GM19240 (cell line): ENCODE measurements around the gene TAF5L.
"Not testable (repeated sequence)": the region's sequence is repeated elsewhere in the genome, so short reads cannot be mapped to it uniquely, and the experiment has no call there.

ENCODE experiments used
- DNase-seq: peaks from one replicate; pipeline ENCODE4 v3.0.0; 2011; ENCODE audit warnings: low spot score; ENCODE audit not compliant: insufficient read length

The TAF5L gene

DNA sequence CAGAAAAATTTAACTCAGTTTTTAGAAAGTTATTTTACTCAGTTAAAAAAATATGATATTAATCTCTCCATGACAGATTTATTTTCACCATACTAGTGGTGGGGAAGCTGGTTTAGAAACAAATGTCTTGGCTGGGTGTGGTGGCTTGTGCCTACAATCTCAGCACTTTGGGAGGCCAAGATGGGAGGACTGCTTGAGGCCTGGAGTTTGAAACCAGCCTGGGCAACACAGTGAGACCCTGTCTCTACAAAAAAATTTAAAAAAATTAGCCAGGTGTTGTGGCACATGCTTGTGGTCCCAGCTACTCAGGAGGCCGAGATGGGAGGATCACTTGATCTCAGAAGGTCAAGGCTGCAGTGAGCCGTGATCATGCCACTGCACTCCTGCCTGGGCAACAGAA lies 17.3 kb downstream of the TAF5L start:
- no peak for DNase-seq

DNA sequence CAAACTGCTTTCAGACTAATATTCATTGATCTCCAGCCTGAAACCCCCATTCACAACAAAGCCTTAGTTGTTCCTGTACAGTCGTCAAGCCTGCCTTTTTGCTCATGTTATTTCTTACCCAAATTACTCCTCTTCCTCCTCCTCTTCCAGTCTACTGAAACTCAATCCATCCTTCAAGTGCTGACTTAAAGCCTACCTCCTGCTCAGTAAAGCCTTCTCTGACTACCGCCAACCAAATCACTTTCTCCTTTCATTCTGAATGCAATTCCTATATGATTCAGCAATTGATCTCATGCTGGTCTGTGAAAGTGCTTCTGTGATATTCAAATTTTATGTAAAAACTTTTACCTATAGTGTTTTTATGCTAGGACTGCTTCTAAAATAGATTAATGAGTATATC lies 18.6 kb downstream of the TAF5L start:
- no peak for DNase-seq

DNA sequence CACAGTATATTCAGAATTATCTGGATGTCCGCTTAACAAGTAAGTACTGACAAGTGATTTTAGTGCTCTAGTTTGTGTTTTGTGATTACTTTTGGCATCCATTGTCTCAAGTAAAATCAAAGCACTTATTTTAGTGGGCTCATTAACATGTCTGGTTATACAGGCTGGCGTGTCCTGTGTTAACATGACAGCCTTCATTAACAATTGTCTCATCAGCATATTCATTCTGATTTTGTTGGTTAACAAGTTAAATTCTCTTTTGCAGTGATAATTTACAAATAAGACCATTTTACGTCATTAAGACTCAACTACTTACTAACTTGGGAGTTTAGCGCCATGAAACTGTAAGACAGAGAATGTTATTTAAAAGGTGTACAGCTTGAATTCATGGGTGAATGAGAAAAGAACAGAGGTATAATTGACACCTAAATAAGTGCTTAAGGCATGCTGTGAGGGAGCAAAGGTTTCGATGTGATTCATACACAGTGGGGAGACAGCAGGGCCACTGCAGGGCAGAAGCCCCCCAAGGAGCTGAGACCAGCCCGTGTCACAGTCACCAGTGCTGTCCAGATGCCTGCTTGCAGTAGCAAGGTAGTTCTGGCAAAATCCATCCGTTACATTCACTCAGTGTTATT lies 22.4 kb downstream of the TAF5L start:
- DNase-seq, result no peak

DNA sequence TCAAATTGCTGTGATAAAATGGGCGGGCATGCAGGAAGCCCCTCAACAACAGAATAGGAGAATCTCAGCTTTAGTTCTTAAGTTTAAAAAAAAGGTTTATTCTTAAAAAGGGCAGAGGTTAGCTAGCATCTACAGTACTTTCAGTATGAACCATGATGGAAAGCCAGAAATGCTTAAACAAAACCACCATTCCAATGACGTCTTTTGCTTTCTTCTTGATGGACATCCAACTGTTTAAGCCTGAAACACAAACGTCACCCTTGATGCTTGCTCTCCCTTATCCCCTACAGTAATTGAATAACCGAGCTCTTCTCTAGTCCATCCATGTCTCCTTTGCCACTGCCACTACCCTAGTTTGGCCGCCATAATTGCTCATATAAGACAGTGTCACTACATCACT lies 25.7 kb downstream of the TAF5L start:
- DNase-seq, result no peak

DNA sequence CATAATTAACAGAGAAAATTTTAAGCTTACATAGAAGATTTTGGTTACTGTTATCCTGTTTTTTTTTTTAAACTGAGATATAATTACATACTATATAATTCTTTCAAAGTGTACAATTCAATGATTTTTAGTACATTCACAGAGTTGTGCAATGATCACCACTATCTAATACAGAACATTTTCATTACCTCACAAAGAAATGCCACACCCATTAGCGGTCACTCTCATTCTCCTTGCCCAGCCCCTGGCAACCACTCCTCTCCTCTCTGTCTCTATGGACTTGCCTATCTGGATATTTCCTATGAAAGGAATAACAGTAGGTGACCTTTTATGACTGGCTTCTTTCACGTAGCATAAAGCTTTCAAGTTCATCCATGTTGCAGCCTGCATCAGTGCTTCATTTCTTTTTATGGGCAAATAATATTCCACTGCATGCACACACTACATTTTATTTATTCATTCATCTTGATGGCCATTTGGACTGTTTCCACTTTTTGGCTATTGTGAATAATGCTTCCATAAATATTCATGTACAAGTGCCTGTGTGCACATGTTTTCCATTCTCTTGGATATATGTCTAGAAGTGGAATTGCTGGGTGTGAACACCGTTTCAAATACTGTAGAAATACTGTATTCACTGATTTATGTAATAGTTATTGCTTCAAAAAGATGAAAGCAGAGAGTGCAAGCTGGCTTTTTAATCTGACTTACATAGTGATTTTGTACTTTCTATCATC lies 26.5 kb downstream of the TAF5L start:
- DNase-seq, result no peak

DNA sequence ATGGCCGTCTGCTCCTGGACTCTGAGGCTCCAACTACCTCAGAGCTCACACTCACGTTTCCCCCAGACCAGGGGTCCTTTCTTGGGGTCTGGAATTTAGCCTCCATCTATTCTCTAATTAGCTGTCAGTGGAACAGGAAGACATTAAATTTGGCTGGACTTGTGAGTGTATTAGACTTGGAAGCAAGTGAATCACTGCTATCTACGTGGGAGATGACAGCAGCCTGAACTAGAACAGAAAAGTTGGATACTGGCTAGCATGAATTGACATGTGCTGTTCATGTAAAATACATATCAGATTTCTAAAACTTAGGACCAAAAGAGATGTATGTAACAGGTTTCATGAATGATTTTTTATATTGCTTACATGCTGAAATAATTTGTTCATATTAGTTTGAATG lies 28.0 kb downstream of the TAF5L start:
- DNase-seq, result no peak

DNA sequence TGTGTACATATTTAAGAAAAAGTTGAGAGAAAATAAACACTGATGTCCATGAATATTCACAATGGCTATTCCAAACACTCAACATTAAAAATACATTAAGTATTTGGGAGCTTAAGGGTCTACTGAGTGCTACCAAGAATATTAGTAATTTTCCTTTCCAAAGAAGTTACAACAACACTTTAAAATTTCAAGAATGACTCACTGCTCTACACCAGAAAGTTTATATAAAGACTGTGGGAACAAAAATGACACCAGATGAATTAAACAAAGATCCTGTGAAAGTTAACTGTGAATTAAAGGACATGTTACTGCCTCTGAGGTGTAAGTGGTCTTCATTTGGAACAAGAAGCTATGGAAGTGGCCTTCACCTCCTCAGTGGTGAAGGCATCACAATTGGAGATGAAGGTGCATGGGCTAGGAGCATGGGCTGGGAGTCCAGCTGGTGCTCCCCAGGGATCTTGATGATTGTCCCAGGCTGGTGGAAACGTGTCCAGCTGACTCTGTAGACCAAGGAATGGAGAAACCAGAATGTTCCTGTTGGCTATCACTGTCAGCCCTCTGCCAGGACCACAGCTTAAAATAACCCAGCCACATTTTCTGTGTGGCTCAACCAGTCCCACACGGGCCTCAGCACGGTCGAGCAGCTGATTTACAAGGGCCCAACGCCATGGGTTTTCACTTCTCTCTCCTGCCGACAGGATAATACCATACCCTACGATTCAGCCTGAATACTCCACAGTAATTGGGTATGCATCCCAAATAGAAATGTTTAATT lies 28.8 kb downstream of the TAF5L start:
- DNase-seq, result no peak

DNA sequence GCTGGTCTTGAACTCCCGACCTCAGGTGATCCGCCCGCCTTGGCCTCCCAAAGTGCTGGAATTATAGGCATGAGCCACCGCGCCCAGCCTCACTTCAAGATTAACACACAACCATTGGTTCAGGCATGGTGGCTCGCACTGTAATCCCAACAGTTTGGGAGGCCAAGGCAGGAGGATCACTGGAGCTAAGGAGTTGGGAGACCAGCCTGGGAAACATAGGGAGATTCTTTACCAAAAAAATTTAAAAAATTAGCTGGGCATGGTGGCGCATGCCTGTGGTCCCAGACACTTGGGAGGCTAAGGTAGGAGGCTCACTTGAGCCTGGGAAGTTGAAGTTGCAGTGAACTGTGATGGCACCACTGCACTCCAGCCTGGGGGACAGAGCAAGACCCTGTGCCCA lies 30.0 kb downstream of the TAF5L start:
- DNase-seq, result not testable (repeated sequence)

DNA sequence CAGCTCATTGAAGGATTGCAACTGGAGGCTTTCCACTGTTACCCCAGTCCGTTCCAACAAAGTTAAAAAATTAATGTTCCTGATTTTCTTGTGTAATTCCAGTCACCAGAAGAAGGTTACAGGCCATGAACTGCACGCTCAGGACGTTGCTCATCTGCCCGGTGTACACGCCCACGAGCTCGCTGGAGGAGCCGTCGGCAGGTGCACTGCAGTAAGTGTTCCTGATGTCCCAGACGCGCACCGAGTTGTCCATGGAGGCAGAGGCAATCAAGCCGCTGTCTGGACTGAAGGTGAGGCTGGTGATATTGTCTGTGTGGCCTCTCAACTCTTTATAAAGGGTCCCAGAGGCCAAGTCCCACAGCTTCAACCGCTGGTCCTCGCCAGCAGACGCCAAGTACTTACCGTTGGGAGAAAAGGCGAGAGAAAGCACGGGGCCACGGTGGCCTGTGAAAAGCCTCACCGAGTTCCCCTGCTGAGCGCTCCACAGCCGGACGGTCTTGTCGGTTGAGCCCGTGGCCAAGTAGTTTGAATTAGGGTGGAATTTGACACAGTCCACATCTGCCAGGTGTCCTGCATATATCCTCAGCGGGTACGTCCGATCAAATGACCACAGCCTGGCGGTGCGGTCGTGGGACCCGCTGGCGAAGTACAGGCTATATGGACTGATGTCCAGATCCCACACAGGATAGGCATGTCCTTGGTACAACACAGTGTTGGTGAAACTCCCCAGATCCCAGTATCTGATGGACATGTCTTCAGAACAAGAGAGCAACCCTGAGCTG lies 31.5 kb downstream of the TAF5L start:
- DNase-seq, result no peak

DNA sequence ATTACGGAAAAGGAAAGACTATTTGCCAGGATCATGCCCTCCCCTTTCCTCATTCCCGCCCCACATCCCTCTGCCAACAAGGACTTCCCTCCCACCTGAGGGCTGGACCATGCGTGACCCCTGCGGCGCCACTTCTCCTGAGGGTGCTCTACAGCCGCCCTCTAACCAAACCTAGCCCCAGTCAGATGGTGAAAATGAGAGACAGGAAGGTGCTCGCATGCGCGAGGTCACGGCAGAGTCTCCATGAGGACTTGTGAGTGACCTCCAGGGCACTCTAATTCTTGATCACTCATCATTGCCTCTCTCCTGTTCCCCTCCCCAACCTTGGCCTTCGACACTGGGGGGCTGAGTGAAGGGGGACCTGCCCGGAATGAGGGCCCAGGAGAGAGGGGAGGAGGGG lies 32.1 kb downstream of the TAF5L start:
- DNase-seq, result no peak

DNA sequence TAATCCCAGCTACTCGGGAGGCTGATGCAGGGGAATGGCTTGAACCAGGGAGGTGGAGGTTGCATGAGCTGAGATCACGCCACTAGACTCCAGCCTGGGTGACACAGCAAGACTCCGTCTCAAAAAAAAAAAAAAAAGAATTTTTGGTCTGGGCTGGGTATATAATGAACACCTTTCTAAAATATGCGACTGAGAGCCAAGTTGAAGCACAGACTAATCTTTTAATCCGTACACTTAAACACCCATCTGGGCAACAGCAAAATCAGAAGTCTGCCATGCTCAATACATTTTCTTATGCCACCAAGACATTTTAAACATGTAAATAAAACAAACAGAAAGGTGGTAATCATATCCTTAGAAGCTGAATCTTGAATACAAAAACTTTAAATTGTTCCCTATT lies 35.8 kb downstream of the TAF5L start:
- DNase-seq, result no peak

DNA sequence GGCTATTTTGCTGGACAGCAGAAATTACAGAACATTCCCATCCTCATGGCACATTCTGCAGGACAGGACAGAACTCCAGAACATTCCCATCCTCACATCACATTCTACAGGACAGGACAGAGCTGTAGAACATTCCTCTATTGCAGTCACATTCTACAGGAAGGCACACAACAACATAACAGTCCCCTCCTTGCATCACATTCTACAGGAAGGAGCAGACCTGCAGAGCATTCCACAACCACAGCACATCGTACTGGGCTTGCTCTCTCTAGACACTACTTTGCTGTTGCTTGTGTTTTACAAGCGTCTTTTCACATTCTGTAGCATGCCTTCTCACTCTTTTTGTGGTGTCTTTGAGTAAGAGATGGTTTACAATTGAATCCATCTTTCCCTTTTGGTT lies 40.6 kb downstream of the TAF5L start:
- no peak for DNase-seq

DNA sequence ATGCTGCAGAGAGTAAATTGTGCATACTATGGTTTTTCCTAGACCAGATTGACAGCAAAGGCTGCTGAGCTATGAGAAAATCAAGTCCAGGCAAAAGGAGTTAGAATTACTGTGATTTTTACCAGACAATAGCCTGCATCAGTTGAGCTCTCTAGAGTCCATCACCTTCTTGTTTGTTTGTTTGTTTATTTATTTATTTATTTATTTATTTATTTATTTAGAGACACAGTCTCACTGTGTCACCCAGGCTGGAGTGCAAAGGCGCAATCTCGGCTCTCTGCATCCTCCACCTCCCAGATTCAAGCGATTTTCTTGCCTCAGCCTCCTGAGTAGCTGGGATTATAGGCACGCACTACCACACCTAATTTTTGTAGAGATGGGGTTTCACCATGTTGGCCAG lies 43.2 kb downstream of the TAF5L start:
- no peak for DNase-seq

DNA sequence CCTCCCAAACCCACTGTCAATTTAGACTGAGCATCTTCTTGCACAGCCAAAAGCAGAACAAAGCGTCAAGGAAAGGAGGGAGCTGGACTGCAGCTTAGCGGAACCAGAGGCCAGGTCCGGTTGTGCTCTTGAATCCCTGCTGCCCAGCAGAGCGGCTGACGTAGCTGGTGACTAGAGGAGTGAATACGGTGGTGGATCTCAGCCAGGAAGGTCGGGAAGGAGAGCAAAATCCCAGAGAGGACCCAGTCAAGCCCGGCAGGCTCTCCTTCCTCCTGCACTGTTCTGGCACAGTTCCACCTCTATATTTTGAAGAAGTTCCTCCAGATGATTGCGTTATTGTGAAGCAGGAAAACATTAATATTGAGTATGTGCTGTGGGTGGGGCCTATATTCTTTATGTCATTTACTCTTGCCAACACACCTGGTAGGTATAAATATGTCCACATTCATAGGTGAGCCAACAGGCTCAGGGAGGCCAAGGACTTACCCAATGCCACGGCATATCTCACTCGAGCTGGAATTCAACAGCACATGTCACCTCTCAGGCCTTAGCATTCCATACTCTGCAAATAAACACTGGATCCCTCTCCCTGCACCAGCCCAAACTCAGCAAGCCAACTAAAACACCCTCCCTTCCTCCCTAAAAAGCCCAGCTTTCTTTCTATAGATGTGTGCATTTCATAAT lies 43.8 kb downstream of the TAF5L start:
- no peak for DNase-seq

DNA sequence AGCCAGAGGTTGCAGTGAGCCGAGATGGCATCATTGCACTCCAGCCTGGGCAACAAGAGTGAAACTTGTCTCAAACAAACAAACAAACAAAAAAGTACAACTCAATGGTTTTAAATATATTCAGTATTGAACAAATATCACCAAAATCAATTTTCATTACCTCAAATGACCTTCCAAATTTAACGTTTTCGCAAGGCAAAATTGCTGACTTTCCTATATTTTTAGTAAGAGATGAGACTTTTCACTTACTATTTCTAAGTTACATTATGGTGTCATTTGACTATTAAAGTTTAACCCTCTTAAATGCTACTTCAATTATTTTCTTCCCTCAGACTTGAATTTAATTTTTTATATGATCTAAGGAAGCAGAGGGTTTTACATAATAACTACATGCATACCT lies 44.4 kb downstream of the TAF5L start:
- DNase-seq, result no peak

DNA sequence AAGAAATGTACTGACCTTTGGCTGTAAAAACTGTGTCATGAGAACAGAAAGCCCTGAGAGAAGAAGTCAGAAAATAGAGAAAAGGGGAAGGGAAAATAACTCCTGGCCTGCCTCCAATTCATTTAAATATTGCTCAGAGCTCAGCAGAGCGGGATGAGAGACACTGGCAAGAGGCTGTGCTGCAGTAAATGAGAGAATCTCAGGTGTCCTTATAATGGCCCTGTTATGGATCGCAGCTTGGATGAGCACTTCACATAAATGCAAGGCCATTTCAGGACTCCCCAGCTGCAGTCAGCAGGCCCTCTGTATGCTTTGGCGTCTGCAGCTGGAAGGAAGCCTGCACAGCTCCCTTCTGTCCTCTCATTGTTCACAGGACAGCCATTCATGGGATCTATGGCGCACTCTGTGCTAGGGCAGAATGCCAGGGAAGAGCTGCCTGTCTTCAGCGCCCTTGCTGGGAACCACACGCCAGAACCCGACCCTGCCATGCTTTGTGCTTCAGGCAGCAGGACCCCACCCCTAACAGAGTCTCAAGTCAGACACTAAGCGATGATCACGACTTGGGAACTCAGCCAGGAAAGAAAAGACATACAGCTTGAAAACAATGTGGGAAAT lies 46.8 kb downstream of the TAF5L start:
- no peak for DNase-seq

DNA sequence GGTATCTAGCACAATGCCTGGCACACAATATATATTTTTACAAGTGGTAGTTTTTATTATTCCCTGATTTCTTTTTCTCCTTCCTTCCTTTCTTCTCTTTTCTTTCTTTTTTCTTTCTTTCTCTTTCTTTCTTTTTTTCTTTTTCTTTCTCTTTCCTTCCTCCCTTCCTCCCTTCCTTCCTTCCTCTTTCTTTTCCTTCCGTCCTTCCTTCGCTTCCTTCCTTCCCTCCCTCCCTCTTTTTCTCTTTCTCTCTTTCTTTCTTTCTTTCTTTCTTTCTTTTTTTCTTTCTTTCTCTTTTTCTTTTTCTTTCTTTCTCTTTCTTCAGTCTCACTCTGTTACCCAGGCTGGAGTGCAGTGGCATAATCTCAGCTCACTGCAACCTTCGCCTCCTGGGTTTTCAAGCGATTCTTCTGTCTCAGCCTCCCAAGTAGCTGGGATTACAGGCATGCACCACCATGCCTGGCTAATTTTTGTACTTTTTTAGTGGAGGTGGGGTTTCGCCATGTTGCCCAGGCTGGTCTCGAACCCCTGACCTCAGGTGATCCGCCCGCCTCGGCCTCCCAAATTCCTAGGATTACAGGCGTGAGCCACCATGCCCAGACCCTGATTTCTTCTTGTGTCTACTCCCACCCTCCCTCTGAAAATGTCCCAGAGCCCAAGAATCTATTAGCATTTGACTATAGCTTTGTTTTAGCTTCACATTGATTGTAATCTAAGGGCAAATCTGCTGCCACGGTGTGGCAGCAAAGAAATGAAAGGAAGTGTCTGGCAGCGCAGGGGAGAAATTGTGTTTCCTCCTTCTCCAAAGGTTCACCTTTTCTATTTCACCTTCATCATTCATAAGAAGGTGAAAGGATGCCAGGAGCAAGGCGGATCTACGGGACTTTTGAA lies 47.5 kb downstream of the TAF5L start:
- no peak for DNase-seq

DNA sequence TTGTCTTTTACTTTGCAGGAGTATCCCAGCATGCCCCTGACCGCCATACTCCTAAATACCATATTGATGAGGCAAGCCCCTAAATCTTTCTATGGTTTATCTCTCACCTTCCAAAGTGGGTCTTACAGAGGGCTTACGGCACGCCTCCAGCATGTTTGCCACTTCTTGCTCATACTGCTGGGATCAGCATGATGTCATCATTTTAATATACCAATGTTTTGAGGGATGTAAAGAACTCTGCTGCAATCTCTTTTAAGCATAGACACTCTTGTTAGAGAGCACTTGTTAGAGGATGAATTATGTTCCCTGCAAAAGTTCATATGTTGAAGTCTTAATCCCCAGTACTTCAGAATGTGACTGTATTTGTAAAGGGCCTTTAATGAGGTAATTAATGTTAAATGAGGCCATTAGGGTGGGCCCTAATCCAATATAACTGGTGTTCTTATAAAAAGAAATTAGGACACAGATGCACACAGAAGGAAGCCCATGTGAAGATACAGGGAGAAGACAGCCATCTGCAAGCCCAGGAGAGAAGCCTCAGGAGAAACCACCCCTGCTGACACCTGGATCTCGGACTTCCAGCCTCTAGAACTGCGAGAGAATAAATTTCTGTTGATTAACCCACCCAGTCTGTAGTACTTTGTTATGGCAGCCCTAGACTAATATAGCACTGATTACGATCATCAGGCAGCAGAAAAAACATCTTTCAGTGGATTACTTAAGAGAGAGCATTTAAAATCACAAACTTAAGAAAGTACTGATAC lies 51.1 kb downstream of the TAF5L start:
- no peak for DNase-seq

DNA sequence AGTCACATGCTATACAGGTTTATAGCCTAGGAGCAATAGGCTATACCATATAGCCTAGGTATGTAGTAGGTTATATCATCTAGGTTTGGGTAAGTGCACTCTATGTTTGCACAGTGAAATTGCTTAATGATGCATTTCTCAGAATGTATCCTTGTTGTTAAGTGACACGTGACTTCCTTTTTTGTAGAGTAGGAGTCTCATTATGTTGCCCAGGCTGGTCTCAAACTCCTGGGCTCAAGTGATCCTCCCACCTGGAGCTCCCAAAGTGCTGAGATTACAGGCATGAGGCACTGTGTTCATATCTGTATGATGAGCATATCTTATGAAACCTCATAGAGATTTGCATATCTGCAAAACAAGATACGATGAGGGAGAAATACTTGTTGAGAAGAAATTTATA lies 53.6 kb downstream of the TAF5L start:
- no peak for DNase-seq
